ENCODE data around the gene GP9. TPM values are rescaled to one million over a fixed set of nuclear protein-coding genes. Genes with fewer than 3 reads are reported as not detected.

GP9 gene
- total RNA-seq, 2 experiments from 2014 or later: not detected

DNA sequence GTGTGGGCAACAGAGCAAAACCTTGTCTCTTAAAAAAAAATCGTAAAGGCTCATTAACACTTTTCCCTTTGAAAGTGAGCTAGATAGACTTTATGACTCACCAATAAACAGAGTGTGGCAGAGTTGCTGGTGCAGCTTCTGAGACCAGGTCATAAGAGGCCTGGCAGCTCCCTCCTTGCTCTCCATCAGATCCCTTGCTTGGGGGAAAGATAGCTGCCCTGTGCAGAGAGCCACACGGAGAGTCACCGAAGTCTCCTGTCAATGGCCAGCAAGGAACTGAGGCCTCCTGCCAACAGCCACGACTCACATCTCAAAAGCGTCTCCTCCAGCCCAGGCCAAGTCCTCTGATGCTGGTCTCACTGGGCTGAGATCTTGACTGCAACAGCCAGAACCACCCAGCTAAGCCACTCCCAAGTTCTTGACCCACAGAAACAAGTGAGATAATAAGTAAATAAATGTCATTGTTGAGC, 8.7 kb upstream of the GP9 start:
- peaks cover 9% of the 10 kb centered on the region for H3K4me1 ChIP-seq (ENCODE audit: insufficient read depth, low read length, poor library complexity, severe bottlenecking)
- POLR2A ChIA-PET: interaction anchor here (0.6 to 1.7 kb wide), 6 partner anchors 24 to 186 kb away, joined by 3 to 5 read pairs (median 4); no protein-coding TSS in a partner anchor
- DNase-seq (ENCODE audit: low spot score): no peak
- no TSS peak for BruUV-seq (replicated peaks)
- H2AFZ ChIP-seq (ENCODE audit: low read length): no peak overlapping the region
- no peak for TF ChIP-seq EZH2phosphoT487 (IDR thresholded peaks at IDR 0.05; ENCODE audit: borderline replicate concordance, low read depth, low read length)
- TF ChIP-seq, protein P1, sequence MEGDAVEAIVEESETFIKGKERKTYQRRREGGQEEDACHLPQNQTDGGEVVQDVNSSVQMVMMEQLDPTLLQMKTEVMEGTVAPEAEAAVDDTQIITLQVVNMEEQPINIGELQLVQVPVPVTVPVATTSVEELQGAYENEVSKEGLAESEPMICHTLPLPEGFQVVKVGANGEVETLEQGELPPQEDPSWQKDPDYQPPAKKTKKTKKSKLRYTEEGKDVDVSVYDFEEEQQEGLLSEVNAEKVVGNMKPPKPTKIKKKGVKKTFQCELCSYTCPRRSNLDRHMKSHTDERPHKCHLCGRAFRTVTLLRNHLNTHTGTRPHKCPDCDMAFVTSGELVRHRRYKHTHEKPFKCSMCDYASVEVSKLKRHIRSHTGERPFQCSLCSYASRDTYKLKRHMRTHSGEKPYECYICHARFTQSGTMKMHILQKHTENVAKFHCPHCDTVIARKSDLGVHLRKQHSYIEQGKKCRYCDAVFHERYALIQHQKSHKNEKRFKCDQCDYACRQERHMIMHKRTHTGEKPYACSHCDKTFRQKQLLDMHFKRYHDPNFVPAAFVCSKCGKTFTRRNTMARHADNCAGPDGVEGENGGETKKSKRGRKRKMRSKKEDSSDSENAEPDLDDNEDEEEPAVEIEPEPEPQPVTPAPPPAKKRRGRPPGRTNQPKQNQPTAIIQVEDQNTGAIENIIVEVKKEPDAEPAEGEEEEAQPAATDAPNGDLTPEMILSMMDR (conservative IDR thresholded peaks at IDR 0.05; ENCODE audit: low read length): no peak
- H3K9me3 ChIP-seq (ENCODE audit: low read length): no peaks in the 10 kb centered on the region
- H3K36me3 ChIP-seq (ENCODE audit: insufficient read depth, low read length): no peaks in the 10 kb centered on the region
- H3K9me2 ChIP-seq (ENCODE audit: insufficient read depth, low read length): no peaks in the 10 kb centered on the region
- CTCF ChIA-PET (ENCODE audit: unreplicated experiment): interaction anchor here (1.4 to 3.1 kb wide), 2 partner anchors 82 to 194 kb away, joined by 3 to 17 read pairs; no protein-coding TSS in a partner anchor
- no peak overlapping the region for H3K4me2 ChIP-seq (ENCODE audit: low read length)
- no peak overlapping the region for H3K4me3 ChIP-seq (ENCODE audit: low read depth, low read length, poor library complexity, severe bottlenecking)
- H3K79me2 ChIP-seq (ENCODE audit: insufficient read depth, low read depth, low read length): no peaks in the 10 kb centered on the region
- intact Hi-C loops (cut with micrococcal nuclease; ENCODE audit: unreplicated experiment): loop anchor here (5.0 kb wide), 2 partner anchors 80 to 275 kb away; no protein-coding TSS in a partner anchor
- no peaks in the 10 kb centered on the region for H4K20me1 ChIP-seq (ENCODE audit: insufficient read depth, low read length)
- no peak overlapping the region for H3K27ac ChIP-seq (ENCODE audit: low read depth, low read length, poor library complexity, severe bottlenecking)

DNA sequence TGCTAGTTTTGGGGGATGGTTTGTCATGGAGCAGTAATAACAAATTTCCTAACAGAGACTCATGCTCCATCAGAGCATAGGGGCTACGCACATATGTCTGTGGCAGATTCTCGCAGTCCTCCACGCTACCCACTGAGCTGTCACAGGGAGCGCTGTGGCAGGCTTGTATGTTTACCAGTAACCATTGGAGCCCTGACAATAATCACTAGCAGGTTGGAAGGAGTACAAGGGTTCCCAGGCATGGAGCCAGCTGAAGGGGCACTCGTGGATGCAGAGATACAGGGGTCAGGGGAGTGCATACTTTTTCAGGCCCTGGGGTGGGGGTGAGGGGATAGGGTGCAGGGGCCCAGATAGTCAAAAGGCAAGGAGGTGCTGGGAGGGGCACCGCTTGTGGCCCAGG, 7.9 kb upstream of the GP9 start:
- TF ChIP-seq, protein P1 (conservative IDR thresholded peaks at IDR 0.05; ENCODE audit: low read length): no peak
- TF ChIP-seq EZH2phosphoT487 (IDR thresholded peaks at IDR 0.05; ENCODE audit: borderline replicate concordance, low read depth, low read length): no peak
- H3K9me3 ChIP-seq (ENCODE audit: low read length): no peaks in the 10 kb centered on the region
- no peak overlapping the region for H2AFZ ChIP-seq (ENCODE audit: low read length)
- POLR2A ChIA-PET: interaction anchor here (0.6 to 2.3 kb wide), 12 partner anchors 18 to 241 kb away, joined by 3 to 8 read pairs (median 4); partner anchors contain the start of genes ACAD9 and RAB43
- H4K20me1 ChIP-seq (ENCODE audit: insufficient read depth, low read length): no peaks in the 10 kb centered on the region
- H3K9me2 ChIP-seq (ENCODE audit: insufficient read depth, low read length): no peaks in the 10 kb centered on the region
- H3K79me2 ChIP-seq (ENCODE audit: insufficient read depth, low read depth, low read length): no peaks in the 10 kb centered on the region
- no peak overlapping the region for H3K4me2 ChIP-seq (ENCODE audit: low read length)
- intact Hi-C loops (cut with micrococcal nuclease; ENCODE audit: unreplicated experiment): loop anchor here (1.0 to 5.0 kb wide), 5 partner anchors 54 to 275 kb away; partner anchors contain the start of gene ISY1
- BruUV-seq (replicated peaks): no TSS peak
- CTCF ChIA-PET (ENCODE audit: unreplicated experiment): interaction anchor here (1.4 to 3.1 kb wide), 2 partner anchors 83 to 193 kb away, joined by 3 to 17 read pairs; no protein-coding TSS in a partner anchor
- H3K36me3 ChIP-seq (ENCODE audit: insufficient read depth, low read length): no peaks in the 10 kb centered on the region
- no peak for DNase-seq (ENCODE audit: low spot score)
- no peak overlapping the region for H3K4me3 ChIP-seq (ENCODE audit: low read depth, low read length, poor library complexity, severe bottlenecking)
- no peak overlapping the region for H3K27ac ChIP-seq (ENCODE audit: low read depth, low read length, poor library complexity, severe bottlenecking)
- H3K4me1 ChIP-seq (ENCODE audit: insufficient read depth, low read length, poor library complexity, severe bottlenecking): peaks cover 9% of the 10 kb centered on the region

DNA sequence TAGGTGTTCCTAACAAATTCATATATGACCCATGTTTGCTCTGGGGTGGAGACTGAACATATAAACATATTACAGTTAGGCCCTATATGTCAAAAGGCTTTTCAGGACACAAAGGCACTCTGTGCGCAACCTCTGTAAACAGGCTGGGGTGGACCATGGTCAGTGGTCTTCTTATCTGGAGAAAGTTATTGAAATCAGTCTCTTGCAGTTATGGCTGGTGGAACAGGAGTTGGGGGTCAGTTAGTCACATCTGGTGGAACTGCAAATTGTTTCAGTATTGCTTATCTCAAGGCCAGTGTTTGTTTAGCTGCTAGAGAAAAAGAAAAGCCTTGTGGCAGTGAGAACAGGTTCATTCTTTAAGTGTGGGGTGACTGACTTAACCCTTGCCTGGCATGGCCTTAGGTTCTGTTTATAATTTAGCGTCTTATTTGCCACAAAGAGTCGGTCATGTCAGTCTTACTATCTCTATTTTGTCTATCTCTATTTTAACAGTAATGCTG, 5.9 kb upstream of the GP9 start:
- H3K4me2 ChIP-seq (ENCODE audit: low read length): no peak overlapping the region
- no peak overlapping the region for H3K4me3 ChIP-seq (ENCODE audit: low read depth, low read length, poor library complexity, severe bottlenecking)
- no peak for DNase-seq (ENCODE audit: low spot score)
- ChIA-PET POLR2A (interaction anchor here (0.6 to 0.7 kb wide), 2 partner anchors 190 to 192 kb away, joined by 3 read pairs; no protein-coding TSS in a partner anchor), CTCF (ENCODE audit: unreplicated experiment) (interaction anchor here (3.1 kb wide), 1 partner anchor 191 kb away, joined by 17 read pairs; no protein-coding TSS in a partner anchor)
- H3K27ac ChIP-seq (ENCODE audit: low read depth, low read length, poor library complexity, severe bottlenecking): no peak overlapping the region
- H2AFZ ChIP-seq (ENCODE audit: low read length): no peak overlapping the region
- intact Hi-C loops (cut with micrococcal nuclease; ENCODE audit: unreplicated experiment): loop anchor here (2.0 to 5.0 kb wide), 3 partner anchors 66 to 273 kb away; partner anchors contain the start of gene RAB43
- H3K4me1 ChIP-seq (ENCODE audit: insufficient read depth, low read length, poor library complexity, severe bottlenecking): peaks cover 18% of the 10 kb centered on the region
- no peak for TF ChIP-seq EZH2phosphoT487 (IDR thresholded peaks at IDR 0.05; ENCODE audit: borderline replicate concordance, low read depth, low read length)
- TF ChIP-seq, protein P1 (conservative IDR thresholded peaks at IDR 0.05; ENCODE audit: low read length): no peak
- no peaks in the 10 kb centered on the region for H4K20me1 ChIP-seq (ENCODE audit: insufficient read depth, low read length)
- no peaks in the 10 kb centered on the region for H3K9me3 ChIP-seq (ENCODE audit: low read length)
- no peaks in the 10 kb centered on the region for H3K9me2 ChIP-seq (ENCODE audit: insufficient read depth, low read length)
- H3K79me2 ChIP-seq (ENCODE audit: insufficient read depth, low read depth, low read length): no peaks in the 10 kb centered on the region
- no TSS peak for BruUV-seq (replicated peaks)
- no peaks in the 10 kb centered on the region for H3K36me3 ChIP-seq (ENCODE audit: insufficient read depth, low read length)
